GM12874 (cell line): Measurements from ENCODE around the gene COL7A1.

ENCODE experiments used
- CTCF ChIP-seq: IDR thresholded peaks from 2 replicates; pipeline ENCODE4 v1.5.1; 2011; ENCODE audit warnings: low read depth, mild to moderate bottlenecking, control low read depth, low read length, moderate library complexity; ENCODE audit not compliant: insufficient read depth

COL7A1 gene

GRCh38 chr3:48571938-48572337, 23.2 kb downstream of the COL7A1 start:
- TF ChIP-seq CTCF, result no peak

GRCh38 chr3:48569808-48570450, 25.2 kb downstream of the COL7A1 start:
- TF ChIP-seq CTCF, result no peak

- no peak for TF ChIP-seq CTCF
Observed at GRCh38 chr3:48569400-48569799, 25.7 kb downstream of the COL7A1 start.

- TF ChIP-seq CTCF, result no peak
Observed at GRCh38 chr3:48568476-48568875, 26.7 kb downstream of the COL7A1 start.

- TF ChIP-seq CTCF, result no peak
Observed at GRCh38 chr3:48567500-48567899, 27.6 kb downstream of the COL7A1 start.

- TF ChIP-seq CTCF, result no peak
Observed at GRCh38 chr3:48567090-48567489, 28.0 kb downstream of the COL7A1 start.

- no peak for TF ChIP-seq CTCF
Observed at GRCh38 chr3:48566401-48566760, 28.7 kb downstream of the COL7A1 start.
